Liver (tissue), 9 donors: ENCODE data around the gene S100A5. TPM values are rescaled to one million over a fixed set of nuclear protein-coding genes. Genes with fewer than 3 reads are reported as not detected.

Experiments
- DNase-seq: peaks from one replicate; pipeline ENCODE4 v3.0.0-alpha.2; 2017; ENCODE audit warnings: low spot score
- H3K27ac ChIP-seq, 2 donors: one replicate each; pipeline ENCODE4 v1.7.0; 2013; ENCODE audit warnings: inconsistent platforms in 2 of 2, low read length in 2 of 2, control low read depth in 1 of 2, low read depth in 1 of 2, mild to moderate bottlenecking in 1 of 2
- H3K27me3 ChIP-seq, 4 donors: one replicate each; pipeline versions ENCODE4 v1.6.1 to v1.7.0; 2013; ENCODE audit warnings: low read length in 3 of 4, inconsistent platforms in 1 of 4, mild to moderate bottlenecking in 1 of 4, moderate library complexity in 1 of 4; ENCODE audit not compliant: control insufficient read depth in 4 of 4, insufficient read depth in 4 of 4
- H3K36me3 ChIP-seq, 4 donors: one replicate each; pipeline versions ENCODE4 v1.6.1 to v1.7.0; 2013; ENCODE audit warnings: low read length in 3 of 4, mild to moderate bottlenecking in 3 of 4, low read depth in 1 of 4, moderate library complexity in 1 of 4; ENCODE audit not compliant: control insufficient read depth in 4 of 4, insufficient read depth in 3 of 4
- H3K4me1 ChIP-seq, 4 donors: one replicate each; pipeline versions ENCODE4 v1.6.1 to v1.7.0; 2013; ENCODE audit warnings: low read length in 3 of 4, mild to moderate bottlenecking in 3 of 4, moderate library complexity in 1 of 4; ENCODE audit not compliant: control insufficient read depth in 4 of 4, insufficient read depth in 4 of 4
- H3K4me3 ChIP-seq, 3 donors: one replicate each; pipeline versions ENCODE4 v1.6.1 to v1.7.0; 2013; ENCODE audit warnings: low read length in 3 of 3, control low read depth in 1 of 3, low read depth in 1 of 3, mild to moderate bottlenecking in 1 of 3
- H3K9ac ChIP-seq, 2 donors: one replicate each; pipeline ENCODE4 v1.7.0; 2013; ENCODE audit warnings: low read length in 2 of 2, mild to moderate bottlenecking in 2 of 2, moderate library complexity in 2 of 2, control low read depth in 1 of 2, low read depth in 1 of 2
- H3K9me3 ChIP-seq, 4 donors: one replicate each; pipeline versions ENCODE4 v1.6.1 to v1.7.0; 2013; ENCODE audit warnings: low read length in 3 of 4; ENCODE audit not compliant: control insufficient read depth in 4 of 4
- EGR1 ChIP-seq, 2 donors: IDR thresholded peaks; 2 replicates each; pipeline ENCODE4 v1.6.1; 2016 to 2018; ENCODE audit warnings: antibody characterized with exemption in 2 of 2, low read depth in 2 of 2
- FOXA1 ChIP-seq: IDR thresholded peaks from 2 replicates; pipeline ENCODE4 v1.6.1; 2016; ENCODE audit warnings: antibody characterized with exemption
- HNF4A ChIP-seq, 2 donors: conservative IDR thresholded peaks; 2 replicates each; pipeline ENCODE4 v1.6.1; 2016; ENCODE audit warnings: antibody characterized with exemption in 2 of 2, mild to moderate bottlenecking in 2 of 2
- HNF4G ChIP-seq: IDR thresholded peaks from 2 replicates; pipeline ENCODE4 v1.6.1; 2016; ENCODE audit warnings: antibody characterized with exemption
- JUND ChIP-seq, 2 donors: IDR thresholded peaks; 2 replicates each; pipeline ENCODE4 v1.6.1; 2016; ENCODE audit warnings: antibody characterized with exemption in 2 of 2
- NR2F2 ChIP-seq: IDR thresholded peaks from 2 replicates; pipeline ENCODE4 v1.6.1; 2016; ENCODE audit warnings: antibody characterized with exemption
- RAD21 ChIP-seq, 2 donors: IDR thresholded peaks; 2 replicates each; pipeline ENCODE4 v1.6.1; 2016; ENCODE audit warnings: antibody characterized with exemption in 2 of 2, mild to moderate bottlenecking in 2 of 2
- RXRA ChIP-seq, 2 donors: IDR thresholded peaks; 2 replicates each; pipeline ENCODE4 v1.6.1; 2017 to 2018; ENCODE audit warnings: antibody characterized with exemption in 2 of 2, mild to moderate bottlenecking in 1 of 2
- SP1 ChIP-seq: IDR thresholded peaks from 2 replicates; pipeline ENCODE4 v1.6.1; 2018; ENCODE audit warnings: antibody characterized with exemption, mild to moderate bottlenecking
- YY1 ChIP-seq: IDR thresholded peaks from 2 replicates; pipeline ENCODE4 v1.6.1; 2016; ENCODE audit warnings: antibody characterized with exemption, mild to moderate bottlenecking
- WGBS: extraction: QIAGEN DNeasy Blood & Tissue Kit; methylation state at CpG from one replicate; pipeline ENCODE4 v1.1.7; 2013; 5-methylcytosine and 5-hydroxymethylcytosine counted together
- polyA plus RNA-seq, 2 donors: library from polyadenylated mRNA; stranded (reverse) in 1 of 2; unstranded in 1 of 2; fragments of 200-250 nt in 1 of 2; fragments of >200 nt in 1 of 2; fragmentation: Nextera tagmentation in 1 of 2; extraction: Ambion mirVana in 1 of 2; gene quantifications; one replicate each; pipeline versions ENCODE4 v1.2.1 to v1.2.3, GENCODE V29; 2013 to 2015
- total RNA-seq, 2 donors: library from RNA; depleted of rRNA; stranded (reverse); fragments of >200 nt; gene quantifications; one replicate each; pipeline ENCODE4 v1.2.3, GENCODE V29; 2014
- TF ChIP-seq, protein P1 (sequence below): IDR thresholded peaks from 2 replicates; pipeline ENCODE4 v1.6.1; 2016; ENCODE audit warnings: antibody characterized with exemption, mild to moderate bottlenecking
- TF ChIP-seq, protein P2 (sequence below): IDR thresholded peaks from 2 replicates; pipeline ENCODE4 v1.6.1; 2016; ENCODE audit warnings: antibody characterized with exemption
- TF ChIP-seq, protein P3 (sequence below): IDR thresholded peaks from 2 replicates; pipeline ENCODE4 v1.6.1; 2016; ENCODE audit warnings: antibody characterized with exemption
- TF ChIP-seq, protein P4 (sequence below): IDR thresholded peaks from 2 replicates; pipeline ENCODE4 v1.6.1; 2016; ENCODE audit warnings: antibody characterized with exemption
- donor health status: healthy.
- donor health status: healthy.
- donor health status: healthy.
- donor health status: healthy.
- donor health status: healthy.

Gene S100A5
- total and polyA plus RNA-seq, 4 donors = not detected

DNA sequence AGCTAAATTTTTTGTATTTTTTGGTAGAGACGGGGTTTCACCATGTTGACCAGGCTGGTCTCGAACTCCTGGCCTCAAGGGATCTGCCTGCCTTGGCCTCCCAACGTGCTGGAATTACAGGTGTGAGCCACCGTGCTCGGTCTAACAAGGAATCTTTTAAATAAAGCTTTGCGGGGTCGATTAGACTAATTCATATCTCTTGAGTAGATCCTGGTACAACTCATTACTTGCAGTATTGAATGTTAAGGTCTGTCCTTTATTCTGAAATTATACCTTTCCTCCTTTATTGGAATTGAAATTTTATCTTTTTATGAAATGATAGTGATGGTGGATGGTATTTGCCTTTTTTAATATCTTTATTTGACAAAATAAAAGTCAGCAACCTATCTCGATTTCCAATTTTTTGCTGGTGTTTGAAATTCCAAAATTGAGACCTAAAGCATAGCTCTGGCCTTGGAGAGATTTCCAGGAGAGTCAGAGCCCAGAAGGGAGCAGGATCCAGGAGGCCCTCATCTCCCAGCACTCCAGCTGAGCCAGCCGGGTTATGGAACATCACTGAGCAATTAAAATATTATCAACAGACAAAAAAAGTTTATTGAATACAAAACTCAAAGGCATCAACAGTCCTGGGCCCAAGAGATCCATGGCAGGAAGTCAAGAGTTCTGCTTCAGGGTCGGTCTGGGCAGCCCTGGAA is 20.2 kb upstream of the S100A5 start:
- WGBS = 89% methylated on average over 10 of the region's 10 CpGs
- Histone ChIP-seq H3K9me3 (no peaks in the 10 kb centered on the region), H3K4me3 (no peak overlapping the region), H3K36me3 (no peaks in the 10 kb centered on the region), H3K9ac (no peak overlapping the region), H3K4me1 (no peaks in the 10 kb centered on the region), H3K27me3 (no peaks in the 10 kb centered on the region), H3K27ac (no peak overlapping the region)
- DNase-seq = no peak
- TF ChIP-seq, protein P1, sequence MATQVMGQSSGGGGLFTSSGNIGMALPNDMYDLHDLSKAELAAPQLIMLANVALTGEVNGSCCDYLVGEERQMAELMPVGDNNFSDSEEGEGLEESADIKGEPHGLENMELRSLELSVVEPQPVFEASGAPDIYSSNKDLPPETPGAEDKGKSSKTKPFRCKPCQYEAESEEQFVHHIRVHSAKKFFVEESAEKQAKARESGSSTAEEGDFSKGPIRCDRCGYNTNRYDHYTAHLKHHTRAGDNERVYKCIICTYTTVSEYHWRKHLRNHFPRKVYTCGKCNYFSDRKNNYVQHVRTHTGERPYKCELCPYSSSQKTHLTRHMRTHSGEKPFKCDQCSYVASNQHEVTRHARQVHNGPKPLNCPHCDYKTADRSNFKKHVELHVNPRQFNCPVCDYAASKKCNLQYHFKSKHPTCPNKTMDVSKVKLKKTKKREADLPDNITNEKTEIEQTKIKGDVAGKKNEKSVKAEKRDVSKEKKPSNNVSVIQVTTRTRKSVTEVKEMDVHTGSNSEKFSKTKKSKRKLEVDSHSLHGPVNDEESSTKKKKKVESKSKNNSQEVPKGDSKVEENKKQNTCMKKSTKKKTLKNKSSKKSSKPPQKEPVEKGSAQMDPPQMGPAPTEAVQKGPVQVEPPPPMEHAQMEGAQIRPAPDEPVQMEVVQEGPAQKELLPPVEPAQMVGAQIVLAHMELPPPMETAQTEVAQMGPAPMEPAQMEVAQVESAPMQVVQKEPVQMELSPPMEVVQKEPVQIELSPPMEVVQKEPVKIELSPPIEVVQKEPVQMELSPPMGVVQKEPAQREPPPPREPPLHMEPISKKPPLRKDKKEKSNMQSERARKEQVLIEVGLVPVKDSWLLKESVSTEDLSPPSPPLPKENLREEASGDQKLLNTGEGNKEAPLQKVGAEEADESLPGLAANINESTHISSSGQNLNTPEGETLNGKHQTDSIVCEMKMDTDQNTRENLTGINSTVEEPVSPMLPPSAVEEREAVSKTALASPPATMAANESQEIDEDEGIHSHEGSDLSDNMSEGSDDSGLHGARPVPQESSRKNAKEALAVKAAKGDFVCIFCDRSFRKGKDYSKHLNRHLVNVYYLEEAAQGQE = no peak
- TF ChIP-seq JUND (IDR thresholded peaks at IDR 0.05) = no peak
- no peak for TF ChIP-seq RXRA (IDR thresholded peaks at IDR 0.05)
- TF ChIP-seq HNF4G = no peak
- TF ChIP-seq, protein P2, sequence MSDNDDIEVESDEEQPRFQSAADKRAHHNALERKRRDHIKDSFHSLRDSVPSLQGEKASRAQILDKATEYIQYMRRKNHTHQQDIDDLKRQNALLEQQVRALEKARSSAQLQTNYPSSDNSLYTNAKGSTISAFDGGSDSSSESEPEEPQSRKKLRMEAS = no peak
- TF ChIP-seq, protein P3, sequence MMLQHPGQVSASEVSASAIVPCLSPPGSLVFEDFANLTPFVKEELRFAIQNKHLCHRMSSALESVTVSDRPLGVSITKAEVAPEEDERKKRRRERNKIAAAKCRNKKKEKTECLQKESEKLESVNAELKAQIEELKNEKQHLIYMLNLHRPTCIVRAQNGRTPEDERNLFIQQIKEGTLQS = no peak

DNA sequence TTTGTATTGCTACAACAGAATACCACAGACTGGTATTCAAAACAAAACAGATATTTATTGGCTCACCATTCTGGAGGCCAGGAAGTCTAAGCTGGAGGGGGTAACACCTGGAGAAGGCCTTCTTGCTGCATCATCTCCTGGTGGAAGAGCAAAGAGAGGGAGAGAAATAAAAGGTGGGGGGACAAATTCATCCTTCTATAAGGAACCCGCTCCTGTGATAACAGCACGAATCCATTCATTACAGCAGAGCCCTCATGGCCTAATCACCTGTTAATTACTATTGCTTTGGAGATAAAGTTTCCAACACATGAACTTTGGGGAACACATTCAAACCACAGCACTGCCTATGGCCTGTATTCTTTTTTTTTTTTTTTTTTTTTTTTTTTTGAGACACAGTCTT is 19.5 kb upstream of the S100A5 start:
- Histone ChIP-seq H3K9me3 (no peaks in the 10 kb centered on the region), H3K4me1 (no peaks in the 10 kb centered on the region), H3K36me3 (no peaks in the 10 kb centered on the region), H3K9ac (no peak overlapping the region), H3K27me3 (no peaks in the 10 kb centered on the region), H3K4me3 (no peak overlapping the region), H3K27ac (no peak overlapping the region)
- WGBS = 91% methylated on average over 2 of the region's 2 CpGs
- no peak for DNase-seq
- TF ChIP-seq, protein P4, sequence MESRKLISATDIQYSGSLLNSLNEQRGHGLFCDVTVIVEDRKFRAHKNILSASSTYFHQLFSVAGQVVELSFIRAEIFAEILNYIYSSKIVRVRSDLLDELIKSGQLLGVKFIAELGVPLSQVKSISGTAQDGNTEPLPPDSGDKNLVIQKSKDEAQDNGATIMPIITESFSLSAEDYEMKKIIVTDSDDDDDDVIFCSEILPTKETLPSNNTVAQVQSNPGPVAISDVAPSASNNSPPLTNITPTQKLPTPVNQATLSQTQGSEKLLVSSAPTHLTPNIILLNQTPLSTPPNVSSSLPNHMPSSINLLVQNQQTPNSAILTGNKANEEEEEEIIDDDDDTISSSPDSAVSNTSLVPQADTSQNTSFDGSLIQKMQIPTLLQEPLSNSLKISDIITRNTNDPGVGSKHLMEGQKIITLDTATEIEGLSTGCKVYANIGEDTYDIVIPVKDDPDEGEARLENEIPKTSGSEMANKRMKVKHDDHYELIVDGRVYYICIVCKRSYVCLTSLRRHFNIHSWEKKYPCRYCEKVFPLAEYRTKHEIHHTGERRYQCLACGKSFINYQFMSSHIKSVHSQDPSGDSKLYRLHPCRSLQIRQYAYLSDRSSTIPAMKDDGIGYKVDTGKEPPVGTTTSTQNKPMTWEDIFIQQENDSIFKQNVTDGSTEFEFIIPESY = no peak
- TF ChIP-seq FOXA1 (no peak), EGR1 (IDR thresholded peaks at IDR 0.05; ENCODE audit: low read depth in 2 of 2) (no peak), HNF4A (conservative IDR thresholded peaks at IDR 0.05) (no peak), RXRA (IDR thresholded peaks at IDR 0.05) (no peak), SP1 (no peak), YY1 (no peak), NR2F2 (no peak), RAD21 (IDR thresholded peaks at IDR 0.05) (no peak)
- TF ChIP-seq, protein P1 = no peak
